HEK293 (cell line): ENCODE data around the gene CPLX1.

Experiments used
- CTCF ChIP-seq: fragments of 450-650 bp; formaldehyde crosslinking; IDR thresholded peaks from 2 replicates; pipeline ENCODE4 v1.5.1; 2016; ENCODE audit warnings: missing biosample characterization, missing genetic modification characterization
- YY1 ChIP-seq: fragments of 450-650 bp; formaldehyde crosslinking; IDR thresholded peaks from 2 replicates; pipeline ENCODE4 v1.5.1; 2018; ENCODE audit warnings: missing biosample characterization, missing genetic modification characterization
- ZNF121 ChIP-seq: fragments of 450-650 bp; formaldehyde crosslinking; IDR thresholded peaks from 2 replicates; pipeline ENCODE4 v1.5.1; 2016; ENCODE audit warnings: missing biosample characterization, missing genetic modification characterization
- ZNF155 ChIP-seq: fragments of 450-650 bp; formaldehyde crosslinking; IDR thresholded peaks from 2 replicates; pipeline ENCODE4 v1.5.1; 2016; ENCODE audit warnings: missing biosample characterization, missing genetic modification characterization
- ZNF350 ChIP-seq: fragments of 450-650 bp; formaldehyde crosslinking; IDR thresholded peaks from 2 replicates; pipeline ENCODE4 v1.5.0; 2017; ENCODE audit warnings: missing biosample characterization, mild to moderate bottlenecking, missing genetic modification characterization
- ZNF501 ChIP-seq: fragments of 450-650 bp; formaldehyde crosslinking; IDR thresholded peaks from 2 replicates; pipeline ENCODE4 v1.5.1; 2016; ENCODE audit warnings: missing biosample characterization, missing genetic modification characterization
- ZNF555 ChIP-seq: fragments of 450-650 bp; formaldehyde crosslinking; conservative IDR thresholded peaks from 2 replicates; pipeline ENCODE4 v1.5.1; 2017; ENCODE audit warnings: missing biosample characterization, mild to moderate bottlenecking, missing genetic modification characterization, inconsistent platforms
- ZNF76 ChIP-seq: fragments of 450-650 bp; formaldehyde crosslinking; IDR thresholded peaks from 2 replicates; pipeline ENCODE4; 2016; ENCODE audit warnings: low read depth, missing biosample characterization, missing genetic modification characterization, borderline replicate concordance
- TF ChIP-seq, protein P1 (sequence below): fragments of 450-650 bp; formaldehyde crosslinking; optimal IDR thresholded peaks from 2 replicates; pipeline ENCODE3; 2016; ENCODE audit warnings: missing biosample characterization, mild to moderate bottlenecking, missing genetic modification characterization

DNA sequence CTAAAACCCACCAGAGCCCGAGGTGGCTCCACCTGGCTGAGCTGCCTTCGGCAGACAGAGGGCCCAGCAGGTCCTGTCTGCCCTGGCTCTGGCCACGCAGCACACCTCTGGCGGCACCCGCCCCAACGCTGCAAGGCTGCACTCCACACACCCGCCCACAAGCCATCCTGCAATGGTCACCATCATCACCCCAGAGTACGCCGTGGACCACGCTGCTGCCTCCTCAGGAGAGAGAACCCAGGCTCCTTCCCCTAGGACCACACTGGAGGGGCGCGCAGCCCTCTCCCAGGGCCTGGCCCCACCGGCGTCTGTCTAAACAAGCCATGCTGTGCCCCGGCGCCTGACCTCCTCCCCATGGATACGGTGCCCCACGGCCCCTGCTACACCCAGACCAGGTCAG, 39.6 kb upstream of the CPLX1 start:
- TF ChIP-seq CTCF (tag by site-specific recombination) (no peak), ZNF555 (no peak), ZNF121 (no peak), YY1 (tag by site-specific recombination) (no peak), ZNF350 (tag by site-specific recombination) (no peak), ZNF501 (no peak), ZNF155 (no peak), ZNF76 (tag by site-specific recombination) (no peak)
- TF ChIP-seq, protein P1, sequence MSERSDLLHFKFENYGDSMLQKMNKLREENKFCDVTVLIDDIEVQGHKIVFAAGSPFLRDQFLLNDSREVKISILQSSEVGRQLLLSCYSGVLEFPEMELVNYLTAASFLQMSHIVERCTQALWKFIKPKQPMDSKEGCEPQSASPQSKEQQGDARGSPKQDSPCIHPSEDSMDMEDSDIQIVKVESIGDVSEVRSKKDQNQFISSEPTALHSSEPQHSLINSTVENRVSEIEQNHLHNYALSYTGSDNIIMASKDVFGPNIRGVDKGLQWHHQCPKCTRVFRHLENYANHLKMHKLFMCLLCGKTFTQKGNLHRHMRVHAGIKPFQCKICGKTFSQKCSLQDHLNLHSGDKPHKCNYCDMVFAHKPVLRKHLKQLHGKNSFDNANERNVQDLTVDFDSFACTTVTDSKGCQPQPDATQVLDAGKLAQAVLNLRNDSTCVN (tag by site-specific recombination) = no peak
